Skin of body (tissue), 2 donors: Measurements from ENCODE around the gene NDUFA7. TPM values are rescaled to one million over a fixed set of nuclear protein-coding genes. Genes with fewer than 3 reads are reported as not detected.
"Not testable (repeated sequence)": the region's sequence is repeated elsewhere in the genome, so short reads cannot be mapped to it uniquely, and the experiment has no call there.

Source experiments
- DNase-seq: peaks from one replicate; lab custom pipeline; 2025; lab: John Stamatoyannopoulos, UW
- total RNA-seq: library from RNA; depleted of rRNA; stranded (reverse); fragments of >200 nt; gene quantifications from one replicate; pipeline ENCODE4 v1.2.3, GENCODE V29; 2014

NDUFA7 gene
- total RNA-seq, 1 donor from 2014 or later: 14.8 TPM

- no peak for DNase-seq
These were observed 21.1 kb upstream of the NDUFA7 start for GRCh38 chr19:8342316-8342683.

- not testable (repeated sequence) for DNase-seq
These were observed 20.3 kb upstream of the NDUFA7 start for GRCh38 chr19:8341504-8341903.

GRCh38 chr19:8340341-8341096 lies 19.3 kb upstream of the NDUFA7 start:
- DNase-seq: no peak

GRCh38 chr19:8338835-8339234 lies 17.7 kb upstream of the NDUFA7 start:
- DNase-seq: no peak

GRCh38 chr19:8337728-8338127 lies 16.6 kb upstream of the NDUFA7 start:
- DNase-seq: no peak

GRCh38 chr19:8336660-8337059 lies 15.5 kb upstream of the NDUFA7 start:
- DNase-seq: no peak

- no peak for DNase-seq
These were observed 14.9 kb upstream of the NDUFA7 start for GRCh38 chr19:8336072-8336569.

- no peak for DNase-seq
These were observed 14.3 kb upstream of the NDUFA7 start for GRCh38 chr19:8335343-8336071.

- DNase-seq: no peak
These were observed 13.5 kb upstream of the NDUFA7 start for GRCh38 chr19:8334458-8335342.

- DNase-seq: no peak
These were observed 12.7 kb upstream of the NDUFA7 start for GRCh38 chr19:8333767-8334457.

GRCh38 chr19:8332976-8333766 lies 12.0 kb upstream of the NDUFA7 start:
- no peak for DNase-seq

- no peak for DNase-seq
These were observed 10.2 kb upstream of the NDUFA7 start for GRCh38 chr19:8331263-8331845.

GRCh38 chr19:8329996-8330395 lies 8.8 kb upstream of the NDUFA7 start:
- DNase-seq: no peak

GRCh38 chr19:8325454-8325853 lies 4.3 kb upstream of the NDUFA7 start:
- no peak for DNase-seq

GRCh38 chr19:8324186-8325050 lies 3.2 kb upstream of the NDUFA7 start:
- no peak for DNase-seq

- no peak for DNase-seq
These were observed 2.6 kb upstream of the NDUFA7 start for GRCh38 chr19:8323781-8324185.

- no peak for DNase-seq
These were observed 1.4 kb upstream of the NDUFA7 start for GRCh38 chr19:8322638-8322997.

GRCh38 chr19:8321986-8322637 lies 937 bp upstream of the NDUFA7 start:
- DNase-seq: no peak
